HCEC 1CT (cell line): ENCODE data around the gene SAMD14.
A peak's percentile ranks its signal among the peaks of the same experiment; 100 is the strongest.

Experiments
- DNase-seq: peaks from one replicate; pipeline ENCODE4 v3.0.0-alpha.2; 2017

The SAMD14 gene

DNA sequence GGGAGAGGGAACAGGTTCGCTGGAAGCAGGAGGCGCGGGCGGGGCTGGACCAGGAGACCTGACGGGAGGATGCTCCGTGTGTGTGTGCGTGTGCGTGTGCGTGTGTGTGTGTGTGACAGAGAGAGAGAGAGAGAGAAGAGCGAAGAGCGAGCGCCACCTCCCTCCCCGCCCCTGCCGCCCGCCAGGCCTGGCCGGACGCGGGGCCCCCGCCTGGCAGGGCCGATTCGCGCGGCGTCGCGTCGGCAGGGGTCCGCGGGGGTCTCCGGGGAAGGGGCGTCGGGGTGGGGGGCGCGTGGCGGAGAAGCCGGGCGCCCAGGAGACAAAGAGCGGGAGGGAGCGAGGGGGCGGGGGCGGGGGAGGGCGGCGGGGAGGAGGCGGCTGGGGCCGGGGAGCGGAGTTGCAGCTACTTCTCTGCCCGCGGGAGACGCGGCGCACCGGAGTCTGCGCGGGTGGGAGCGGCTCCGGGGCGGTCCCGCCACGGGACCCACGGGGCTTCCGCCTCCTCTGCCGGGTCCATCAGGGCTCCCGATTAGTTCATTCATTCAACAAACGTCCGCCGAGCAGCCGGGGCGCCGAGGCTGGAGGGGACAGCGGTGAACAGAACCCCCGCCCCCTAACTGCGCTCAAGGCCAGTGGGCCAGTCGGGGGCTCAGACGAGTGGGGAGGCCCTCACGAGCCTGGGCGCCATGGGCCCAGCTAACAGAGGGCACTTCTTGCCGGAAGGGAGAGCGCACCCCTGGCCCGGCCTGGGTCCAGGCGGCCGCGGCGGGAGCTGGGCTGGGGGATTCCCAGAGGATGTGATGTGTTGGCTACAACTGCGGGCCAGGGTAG lies at the start of gene SAMD14:
SAMD14 (minus strand) TSS at position 433 of the 831 bp plus-strand sequence. CDS start 5,201 bp downstream, outside the sequence.
- no peak for DNase-seq

DNA sequence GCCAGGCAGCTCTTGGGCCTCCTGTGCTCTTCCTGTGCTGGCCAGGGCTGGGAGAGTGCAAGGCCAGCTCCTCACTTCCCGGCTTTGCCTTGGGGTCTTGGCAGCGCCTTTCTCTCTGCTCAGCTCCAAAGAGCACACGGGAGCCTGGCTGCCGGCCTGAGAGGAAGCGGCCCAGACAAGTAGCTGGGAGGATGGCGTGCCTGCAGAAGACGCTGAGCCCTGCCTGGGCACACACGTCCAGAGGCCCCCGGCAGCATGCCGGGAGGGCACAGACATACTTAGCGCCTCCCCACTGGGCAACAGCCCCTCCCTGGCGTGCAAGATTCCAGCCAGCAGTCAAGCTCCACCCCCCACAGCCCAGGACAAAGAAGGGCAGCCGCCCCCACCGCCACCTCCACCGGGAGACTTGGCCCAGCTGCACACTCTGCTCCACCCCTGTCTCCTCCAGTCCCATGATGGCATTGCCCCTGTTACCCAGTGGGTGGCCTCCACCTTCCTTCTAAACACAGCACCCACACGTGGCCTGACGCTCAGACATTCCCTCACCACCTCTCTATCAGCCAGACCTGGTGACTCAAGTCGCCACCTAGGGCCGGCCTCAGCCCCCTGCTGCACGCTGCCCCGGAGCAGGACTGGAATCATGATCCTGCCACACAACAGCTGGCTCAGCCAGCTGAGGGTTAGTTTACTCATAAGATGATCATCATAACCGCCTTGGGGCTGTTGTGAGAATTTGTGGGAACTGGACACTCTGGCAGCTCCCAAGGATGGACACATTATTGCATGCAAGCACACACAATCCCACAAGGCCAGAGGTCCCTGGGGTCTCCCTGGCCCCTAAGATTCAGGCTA lies 48.2 kb upstream of the SAMD14 start:
- peak; percentile 97 for DNase-seq

DNA sequence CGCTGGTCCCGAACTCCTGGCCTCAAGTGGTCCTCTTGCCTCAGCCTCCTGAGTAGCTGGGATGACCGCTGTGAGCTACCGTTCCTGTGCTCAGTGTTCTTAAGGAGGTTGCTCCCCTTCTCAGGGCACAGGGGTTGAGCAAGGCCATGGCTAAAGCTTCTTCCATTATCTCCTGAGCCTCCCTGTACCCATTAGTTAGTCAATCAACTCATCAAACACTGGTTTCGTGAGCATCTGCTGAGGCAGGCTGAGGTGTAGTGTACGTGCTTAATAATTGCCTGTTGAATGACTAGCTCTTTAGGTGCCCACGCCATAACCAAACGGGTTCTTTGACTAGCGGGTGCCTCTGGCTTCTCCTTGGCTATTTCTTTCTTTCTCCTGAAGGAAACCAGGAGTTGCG lies 47.5 kb upstream of the SAMD14 start:
- no peak for DNase-seq

DNA sequence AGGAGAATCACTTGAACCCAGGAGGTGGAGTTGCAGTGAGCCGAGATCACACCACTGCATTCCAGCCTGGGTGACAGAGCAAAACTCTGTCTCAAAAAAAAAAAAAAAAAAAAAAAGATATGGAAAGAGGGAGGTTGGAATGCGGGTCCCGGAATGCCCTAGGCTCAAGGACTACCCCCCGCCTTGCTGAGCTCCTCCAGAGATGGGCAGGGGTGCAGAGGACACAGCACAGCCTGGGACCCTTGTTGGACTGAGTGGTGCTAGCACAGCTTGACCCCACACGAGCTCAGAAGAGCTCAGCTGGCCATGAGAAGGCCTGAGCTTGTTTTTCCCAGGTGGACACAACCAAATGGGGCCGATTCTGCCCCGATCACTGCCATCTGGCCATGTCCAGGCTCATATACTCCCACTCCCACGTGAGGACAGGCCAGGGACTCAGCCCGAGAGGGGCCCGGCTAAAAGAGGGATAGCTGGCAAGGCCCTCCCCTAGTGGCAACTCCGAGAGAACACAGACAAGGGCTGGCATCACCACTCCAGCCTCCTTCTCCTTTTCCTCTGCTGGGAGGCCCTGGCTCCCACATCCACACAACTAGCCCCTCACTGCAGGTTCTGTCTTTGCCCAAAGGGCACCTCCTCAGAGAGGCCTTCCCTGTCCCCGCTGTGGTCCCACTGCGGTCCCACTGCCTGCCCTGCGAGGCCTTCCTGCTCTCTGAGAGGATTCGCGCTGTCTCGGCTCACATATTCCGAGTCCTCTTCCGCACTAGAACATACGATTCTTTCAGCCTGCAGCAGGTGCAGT lies 46.8 kb upstream of the SAMD14 start:
- no peak for DNase-seq

DNA sequence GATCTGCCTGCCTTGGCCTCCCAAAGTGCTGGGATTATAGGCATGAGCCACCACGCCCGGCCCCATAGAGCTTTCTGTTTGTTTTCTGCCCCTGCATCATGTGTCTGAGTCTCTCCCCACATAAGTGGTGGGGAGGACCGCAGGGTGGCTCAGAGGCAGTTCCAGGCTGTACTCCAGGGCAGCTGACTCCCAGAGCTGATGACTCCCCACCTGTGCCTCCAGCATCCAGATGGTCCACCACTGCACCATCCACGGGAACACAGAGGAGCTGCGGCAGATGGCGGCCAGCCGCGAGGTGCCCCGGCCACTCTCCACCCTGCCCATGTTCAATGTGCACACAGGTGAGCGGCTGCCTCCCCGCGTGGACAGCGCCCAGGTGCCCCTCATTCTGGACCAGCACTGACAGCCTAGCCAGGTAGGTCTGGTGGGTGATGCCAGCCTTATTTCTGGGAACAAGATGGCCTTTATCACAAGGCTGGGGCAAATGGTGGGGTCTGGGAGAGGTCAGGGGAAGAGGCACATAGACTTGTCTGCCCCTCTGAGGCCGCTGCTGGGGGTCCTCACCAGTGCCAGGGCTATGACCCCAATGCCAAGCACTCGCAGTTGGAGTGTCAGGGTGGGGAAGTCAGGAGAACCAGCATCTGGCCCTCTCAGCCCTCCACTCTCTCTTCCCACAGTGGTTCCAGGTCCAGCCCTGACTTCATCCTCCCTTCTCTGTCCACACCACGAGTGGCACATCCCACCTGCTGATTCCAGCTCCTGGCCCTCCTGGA lies 45.3 kb upstream of the SAMD14 start:
- no peak for DNase-seq

DNA sequence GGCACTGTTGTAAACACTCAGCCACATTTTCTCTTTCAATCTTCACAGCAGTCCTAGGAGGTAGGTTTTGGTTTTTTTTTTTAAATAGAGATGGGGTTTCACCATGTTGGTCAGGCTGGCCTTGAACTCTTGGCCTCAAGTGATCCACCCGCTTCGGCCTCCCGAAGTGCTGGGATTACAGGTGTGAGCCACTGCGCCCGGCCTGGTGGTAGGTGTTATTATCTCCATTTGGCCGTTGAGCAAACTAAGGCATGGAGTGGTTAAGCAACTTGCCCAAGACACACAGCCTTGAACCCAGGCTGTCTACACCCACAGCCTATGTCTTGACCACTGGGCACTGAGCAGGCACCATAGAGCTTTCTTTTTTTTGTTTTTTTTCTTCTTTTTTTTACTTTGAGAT lies 44.5 kb upstream of the SAMD14 start:
- no peak for DNase-seq

DNA sequence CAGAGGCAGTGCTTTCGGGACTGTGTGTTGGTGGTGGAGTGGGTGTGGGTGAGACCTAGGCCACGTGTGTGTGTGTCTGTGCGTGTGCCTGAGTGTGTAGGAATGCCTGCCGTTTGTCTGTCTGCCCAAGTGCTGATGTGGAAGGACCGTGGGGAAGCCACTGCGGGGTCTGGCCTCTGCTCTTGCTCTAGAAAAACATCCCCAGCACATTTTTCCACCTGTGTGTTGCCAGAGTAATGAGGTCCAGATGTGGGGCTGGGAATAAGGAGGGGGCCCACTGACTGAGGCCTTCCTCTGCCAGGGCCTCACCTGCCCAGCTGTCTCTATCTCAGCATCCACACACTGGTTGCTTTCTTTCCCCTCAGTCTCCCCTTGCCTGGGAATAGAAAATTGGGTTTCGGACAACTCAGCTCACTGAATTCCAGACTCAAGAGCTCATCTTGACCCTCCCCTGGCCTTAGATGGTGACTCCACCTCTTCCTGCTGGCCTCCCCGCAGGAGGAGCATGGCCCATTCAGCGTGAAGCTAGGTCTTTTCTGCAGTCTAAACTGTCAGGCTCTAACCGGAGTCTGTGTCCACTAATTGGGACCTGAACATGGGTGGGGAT lies 43.5 kb upstream of the SAMD14 start:
- DNase-seq, result peak; percentile 92

DNA sequence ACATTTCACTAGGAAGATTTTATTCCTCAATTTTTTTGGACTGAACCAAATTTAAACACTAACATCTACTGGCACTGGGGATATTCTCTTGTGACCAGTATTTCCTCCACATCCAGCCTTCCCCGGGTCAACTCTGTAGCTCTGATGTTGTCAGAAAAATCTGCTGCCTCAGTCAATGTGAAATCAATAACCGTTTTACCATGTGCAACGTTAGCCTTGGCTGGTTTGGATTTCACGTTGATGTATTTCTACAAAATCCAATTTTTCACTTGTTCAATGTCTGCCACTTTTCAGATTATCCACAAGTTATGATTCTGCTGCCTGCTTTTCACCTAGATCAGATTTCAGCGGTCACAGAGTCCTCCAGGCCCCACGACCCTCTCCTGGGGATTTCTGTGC lies 43.0 kb upstream of the SAMD14 start:
- no peak for DNase-seq

DNA sequence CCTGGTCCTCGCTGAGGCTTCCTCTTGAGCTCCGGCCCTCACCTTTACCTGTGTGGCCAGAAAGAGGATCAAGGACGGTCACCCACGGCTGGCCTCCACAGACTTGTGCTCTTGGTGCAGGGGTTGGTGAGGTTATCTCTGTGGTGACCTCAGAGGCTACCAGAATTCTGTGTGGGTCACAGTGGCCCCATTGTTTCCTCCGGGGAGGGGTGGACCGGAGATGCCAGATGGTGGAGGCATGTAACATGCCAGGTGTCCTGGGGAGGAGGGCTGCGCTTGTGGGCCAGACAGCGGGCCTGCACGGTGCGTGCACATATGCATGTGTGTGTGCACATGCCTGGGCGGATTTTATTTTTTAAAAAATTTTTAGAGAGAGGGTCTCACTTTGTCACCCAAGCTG lies 42.2 kb upstream of the SAMD14 start:
- no peak for DNase-seq

DNA sequence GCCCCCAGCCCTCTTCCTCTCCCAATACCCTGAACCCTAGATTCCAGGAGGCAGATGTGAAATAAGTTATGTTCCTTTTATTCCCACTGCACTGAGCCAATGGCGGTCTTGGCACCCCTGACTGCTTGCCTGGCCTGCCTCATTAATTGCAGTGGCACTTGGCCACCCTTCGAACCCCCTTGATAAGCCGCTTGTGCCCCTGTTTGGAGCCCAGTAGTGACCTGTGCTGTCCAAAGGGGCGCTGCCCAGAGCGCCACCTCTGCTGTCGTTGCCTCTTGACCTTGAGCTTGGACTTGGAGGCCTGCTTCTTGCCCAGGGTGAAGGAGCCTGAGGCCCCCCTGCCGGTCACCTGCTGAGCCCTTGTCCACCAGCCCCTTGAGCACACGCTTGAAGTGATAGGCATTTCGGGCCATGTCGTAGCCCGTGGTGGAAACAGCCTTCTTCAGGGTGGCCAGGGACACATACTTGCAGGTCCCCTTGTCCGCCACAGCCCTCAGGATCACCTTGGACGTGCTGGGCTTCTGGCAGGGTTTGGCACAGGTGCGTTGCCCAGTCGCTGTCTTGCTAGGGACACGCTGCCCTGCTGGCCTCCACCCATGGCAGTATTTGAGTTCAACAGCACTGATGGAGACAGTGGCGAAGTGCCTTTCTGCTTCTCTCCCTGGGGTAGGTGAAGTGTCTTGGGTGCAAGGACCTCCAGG lies 41.6 kb upstream of the SAMD14 start:
- no peak for DNase-seq

DNA sequence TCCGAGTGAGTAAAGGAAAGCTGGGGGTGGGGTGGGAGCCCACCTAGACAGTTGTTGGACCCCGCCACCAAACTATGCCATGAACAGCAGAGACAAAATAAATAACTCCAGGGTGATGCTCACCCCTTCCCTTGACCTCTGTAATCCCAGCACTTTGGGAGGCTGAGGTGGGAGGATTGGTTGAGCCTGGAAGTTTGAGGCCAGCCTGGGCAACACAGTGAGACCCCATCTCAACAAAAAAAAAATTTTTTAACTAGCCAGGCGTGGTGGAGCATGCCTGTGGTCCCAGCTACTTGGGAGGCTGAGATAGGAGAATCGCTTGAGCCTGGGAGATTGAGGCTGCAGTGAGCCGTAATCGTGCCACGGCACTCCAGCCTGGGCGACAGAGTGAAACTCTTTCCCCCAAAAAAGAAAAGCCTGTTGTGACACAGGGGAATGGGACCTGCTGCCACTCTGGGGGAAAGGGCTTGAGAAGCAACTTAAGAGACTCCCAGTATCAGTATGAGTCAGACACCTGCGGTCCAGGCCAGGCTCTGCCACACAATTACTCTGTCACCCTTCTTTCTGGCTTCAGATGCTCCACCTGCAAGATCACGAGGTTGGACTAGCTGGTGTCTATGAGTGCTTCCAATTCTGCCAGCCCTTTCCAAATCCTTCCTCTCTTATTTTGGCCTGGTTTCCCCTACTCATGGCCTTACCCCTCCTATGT lies 40.9 kb upstream of the SAMD14 start:
- DNase-seq, result no peak

DNA sequence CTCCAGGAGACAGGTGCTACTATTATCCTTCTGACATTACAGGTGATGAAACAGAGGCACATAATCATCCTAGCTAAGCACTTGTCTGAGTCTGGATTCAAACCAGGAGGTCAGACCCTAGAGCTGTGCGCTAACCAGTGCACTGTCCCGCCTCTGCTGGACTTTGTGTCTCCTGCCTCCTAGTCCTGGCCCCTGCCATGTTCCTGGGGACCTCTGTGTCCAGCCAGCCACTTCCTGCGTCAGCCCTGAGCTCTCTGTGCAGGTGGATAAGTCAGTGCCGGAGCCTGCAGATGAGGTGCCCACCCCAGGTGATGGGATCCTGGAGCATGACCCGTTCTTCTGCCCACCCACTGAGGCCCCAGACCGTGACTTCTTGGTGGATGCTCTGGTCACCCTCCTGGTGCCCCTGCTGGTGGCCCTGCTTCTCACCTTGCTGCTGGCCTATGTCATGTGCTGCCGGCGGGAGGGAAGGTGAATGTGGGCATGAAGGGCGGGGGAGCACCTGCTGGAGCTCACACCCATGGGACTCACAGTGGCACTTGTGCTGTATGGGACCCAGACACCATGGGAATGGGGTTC lies 40.0 kb upstream of the SAMD14 start:
- DNase-seq, result no peak

DNA sequence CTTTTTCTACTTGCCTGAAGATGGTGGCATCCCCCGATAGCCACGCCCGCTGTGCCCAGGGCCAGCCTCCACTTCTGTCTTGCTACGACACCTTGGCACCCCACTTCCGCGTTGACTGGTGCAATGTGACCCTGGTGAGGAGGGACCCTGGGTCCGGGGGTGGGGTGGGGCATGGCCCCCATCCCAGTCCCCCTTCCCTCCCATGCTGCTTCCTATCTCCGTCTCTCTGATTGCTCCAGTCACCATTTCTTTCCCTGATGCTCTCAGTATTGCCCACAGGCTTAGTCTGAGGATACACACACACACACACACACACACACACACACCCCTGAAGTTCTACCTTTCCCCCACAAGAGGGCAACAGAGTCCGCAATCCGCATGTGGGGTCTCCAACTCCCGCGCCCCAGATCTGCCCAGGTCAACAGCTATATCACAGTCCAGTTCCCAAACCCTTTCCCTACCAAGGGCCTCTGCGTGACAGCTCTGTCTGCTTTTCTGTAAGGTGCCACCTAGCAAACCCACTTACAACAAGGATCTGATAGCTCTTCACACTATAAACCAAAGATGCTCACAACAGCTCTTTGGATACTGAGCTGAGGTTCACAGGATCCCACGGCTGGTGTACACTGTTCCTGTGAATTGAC lies 39.3 kb upstream of the SAMD14 start:
- peak; percentile 53 for DNase-seq

DNA sequence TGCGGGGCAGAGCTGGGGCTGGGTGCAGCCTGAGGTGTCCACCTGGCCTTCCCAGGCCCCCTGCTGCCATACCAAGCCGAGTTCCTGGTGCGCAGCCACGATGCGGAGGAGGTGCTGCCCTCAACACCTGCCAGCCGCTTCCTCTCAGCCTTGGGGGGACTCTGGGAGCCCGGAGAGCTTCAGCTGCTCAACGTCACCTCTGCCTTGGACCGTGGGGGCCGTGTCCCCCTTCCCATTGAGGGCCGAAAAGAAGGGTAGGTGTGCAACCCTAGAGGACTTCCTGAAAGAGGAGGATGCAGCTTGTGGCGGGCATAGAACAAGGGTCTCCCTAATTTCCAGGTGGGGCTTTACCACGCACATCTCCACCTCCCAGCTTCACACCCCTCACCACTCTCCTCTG lies 38.4 kb upstream of the SAMD14 start:
- DNase-seq, result no peak

DNA sequence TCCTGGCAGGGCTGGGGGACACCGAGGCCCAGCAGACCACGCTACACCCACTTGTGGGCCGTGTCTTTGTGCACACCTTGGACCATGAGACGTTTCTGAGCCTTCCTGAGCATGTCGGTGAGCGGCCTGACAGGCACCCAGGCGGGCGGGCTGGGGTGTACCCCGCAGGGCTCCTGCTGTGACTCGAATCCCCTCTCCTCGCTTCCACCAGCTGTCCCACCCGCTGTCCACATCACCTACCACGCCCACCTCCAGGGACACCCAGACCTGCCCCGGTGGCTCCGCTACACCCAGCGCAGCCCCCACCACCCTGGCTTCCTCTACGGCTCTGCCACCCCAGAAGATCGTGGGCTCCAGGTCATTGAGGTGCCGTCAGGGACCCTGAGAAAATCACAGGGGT lies 37.4 kb upstream of the SAMD14 start:
- no peak for DNase-seq

DNA sequence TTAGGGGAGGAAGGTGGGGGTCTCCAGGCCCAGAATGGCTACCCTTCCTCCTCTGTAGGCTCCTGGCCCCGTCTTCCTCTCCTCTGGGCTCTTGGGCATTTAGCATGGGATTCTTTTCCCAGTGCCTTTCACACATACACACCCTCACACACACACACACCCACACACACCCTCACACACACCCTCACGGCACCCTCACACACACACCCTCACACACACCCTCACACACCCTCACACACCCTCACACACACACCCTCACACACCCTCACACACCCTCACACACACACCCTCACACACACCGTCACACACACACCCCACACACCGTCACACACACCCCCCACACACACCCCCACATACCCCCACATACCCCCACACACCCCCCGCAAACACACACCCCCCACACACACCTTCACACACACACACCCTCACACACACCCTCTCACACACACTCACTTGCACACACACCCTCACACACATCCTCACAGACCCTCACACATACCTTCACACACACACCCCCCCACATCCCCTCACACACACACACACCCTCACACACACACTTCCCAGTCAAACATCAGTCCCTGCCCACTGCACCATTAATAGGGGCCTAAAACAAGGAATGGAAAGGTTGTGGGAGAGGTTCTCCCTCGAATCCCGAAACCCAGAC lies 36.7 kb upstream of the SAMD14 start:
- DNase-seq, result no peak

DNA sequence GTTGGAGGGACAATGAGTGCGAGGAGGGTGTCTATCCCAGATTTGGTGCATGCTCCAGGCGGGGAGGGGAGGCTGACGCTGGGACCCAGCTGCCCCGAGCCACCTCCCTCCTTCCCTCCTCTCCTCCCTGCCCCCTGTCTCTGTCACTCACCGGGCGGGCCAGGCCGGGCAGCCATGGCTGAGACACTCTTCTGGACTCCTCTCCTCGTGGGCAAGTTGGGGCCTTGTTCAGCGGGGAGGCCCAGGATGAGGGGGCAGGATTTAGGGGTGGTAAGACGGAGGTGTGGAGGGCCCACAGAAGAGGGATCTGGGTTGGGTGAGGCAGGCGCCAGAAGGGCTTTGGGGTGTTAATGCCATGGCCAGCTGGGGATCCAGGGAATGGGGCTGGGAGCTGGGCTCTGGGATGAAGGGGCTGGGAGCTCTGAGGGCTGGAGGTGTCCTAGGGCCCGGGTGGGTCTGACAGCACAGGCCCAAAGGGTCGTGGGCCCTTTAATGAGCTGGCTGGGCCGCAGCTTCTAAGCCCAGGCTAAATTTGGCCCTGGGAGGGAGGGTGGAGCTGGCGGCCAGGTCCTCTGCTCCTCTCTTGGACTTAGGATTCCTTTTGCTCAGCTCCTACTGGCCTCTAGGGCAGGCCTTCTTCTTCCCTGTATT lies 36.0 kb upstream of the SAMD14 start, which contains the start of gene SGCA:
SGCA (plus strand) TSS at position 139 of the 651 bp plus-strand sequence; CDS start at position 175, 36 bp downstream.
- DNase-seq, result no peak

DNA sequence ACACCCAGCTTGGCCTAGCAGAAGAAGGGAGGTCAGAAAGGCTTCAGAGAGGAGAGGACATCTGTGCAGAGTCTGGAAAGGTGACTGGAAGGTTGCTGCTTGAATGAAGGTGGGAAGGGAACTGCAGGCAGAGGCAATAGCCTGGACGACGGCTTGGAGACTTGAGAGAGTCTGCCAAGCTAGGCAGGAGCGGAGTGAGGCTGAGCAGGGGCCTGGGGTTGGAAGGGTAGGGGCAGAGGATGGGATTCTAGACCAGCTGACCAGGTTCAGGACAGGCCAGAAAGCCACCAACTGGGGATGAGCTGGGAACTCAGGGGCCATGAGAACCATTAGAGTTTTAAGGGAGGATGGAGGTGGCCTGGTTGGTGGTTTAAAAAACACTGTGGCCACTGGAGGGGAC lies 35.5 kb upstream of the SAMD14 start:
- DNase-seq, result no peak

DNA sequence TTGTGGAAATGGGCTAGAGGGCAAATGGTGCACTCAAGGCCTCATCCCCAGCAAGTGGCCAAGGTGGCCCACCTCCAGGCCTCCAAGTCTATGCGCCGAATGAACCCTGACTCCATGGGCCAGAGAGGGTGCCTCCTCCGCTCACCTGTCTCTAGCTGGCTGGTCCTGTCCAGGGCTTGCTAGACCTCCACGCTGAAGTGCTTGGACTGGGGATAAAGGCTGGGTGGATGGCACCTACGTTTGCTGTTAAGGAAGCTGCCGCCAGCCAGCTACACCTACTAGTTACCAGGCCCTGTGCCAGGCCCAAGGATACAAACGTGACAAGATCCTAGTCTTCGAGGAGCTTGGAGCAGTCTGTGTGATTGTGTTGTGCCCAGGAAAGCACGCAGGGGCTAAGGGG lies 35.1 kb upstream of the SAMD14 start:
- DNase-seq, result no peak
